ENCODE data around the gene CASP9. TPM values are rescaled to one million over a fixed set of nuclear protein-coding genes. Genes with fewer than 3 reads are reported as not detected.

Gene CASP9
- total RNA-seq, 1 donor from 2014 or later: 11.2 TPM

GRCh38 chr1:15456313-15456954 is 67.6 kb downstream of the CASP9 start, which contains the start of gene CELA2A:
CELA2A (plus strand) TSS chr1:15456732; CDS start chr1:15456754, 22 bp downstream.
- DNase-seq (ENCODE audit: missing footprints): no peak
- intact Hi-C loops (cut with DNase I): no loop called here

GRCh38 chr1:15455522-15455921 is 68.5 kb downstream of the CASP9 start:
- intact Hi-C loops (cut with DNase I): no loop called here
- DNase-seq (ENCODE audit: missing footprints) (no peak), ATAC-seq (no peak)

More at GRCh38 chr1:15456313-15456954, 67.6 kb downstream of the CASP9 start, which contains the start of gene CELA2A:
- no peak for ATAC-seq

- intact Hi-C loops (cut with DNase I): no loop called here
- no peak for ATAC-seq
- no peak for DNase-seq (ENCODE audit: missing footprints)
Measured at GRCh38 chr1:15454256-15454655, 69.8 kb downstream of the CASP9 start.

- ATAC-seq (no peak), DNase-seq (ENCODE audit: missing footprints) (no peak)
- intact Hi-C loops (cut with DNase I): no loop called here
Measured at GRCh38 chr1:15453734-15454133, 70.3 kb downstream of the CASP9 start.

- ATAC-seq (no peak), DNase-seq (ENCODE audit: missing footprints) (no peak)
- intact Hi-C loops (cut with DNase I): no loop called here
Measured at GRCh38 chr1:15452866-15453571, 71.0 kb downstream of the CASP9 start.

- intact Hi-C loops (cut with DNase I): no loop called here
- ATAC-seq (no peak), DNase-seq (ENCODE audit: missing footprints) (no peak)
Measured at GRCh38 chr1:15452216-15452615, 71.8 kb downstream of the CASP9 start.

- ATAC-seq: no peak
- intact Hi-C loops (cut with DNase I): no loop called here
- no peak for DNase-seq (ENCODE audit: missing footprints)
Measured at GRCh38 chr1:15451014-15451722, 72.8 kb downstream of the CASP9 start.

- intact Hi-C loops (cut with DNase I): no loop called here
- DNase-seq (ENCODE audit: missing footprints) (no peak), ATAC-seq (no peak)
Measured at GRCh38 chr1:15449567-15449966, 74.4 kb downstream of the CASP9 start.

- no peak for DNase-seq (ENCODE audit: missing footprints)
- no peak for ATAC-seq
- intact Hi-C loops (cut with DNase I): no loop called here
Measured at GRCh38 chr1:15448877-15449462, 75.0 kb downstream of the CASP9 start.

- DNase-seq (ENCODE audit: missing footprints): no peak
Measured at GRCh38 chr1:15446212-15446611, 77.8 kb downstream of the CASP9 start.

GRCh38 chr1:15445390-15446122 is 78.5 kb downstream of the CASP9 start:
- intact Hi-C loops (cut with DNase I): no loop called here
- DNase-seq (ENCODE audit: missing footprints) (no peak), ATAC-seq (no peak)

More at GRCh38 chr1:15446212-15446611, 77.8 kb downstream of the CASP9 start:
- intact Hi-C loops (cut with DNase I): no loop called here
- no peak for ATAC-seq

- intact Hi-C loops (cut with DNase I): no loop called here
- ATAC-seq: no peak
- no peak for DNase-seq (ENCODE audit: missing footprints)
Measured at GRCh38 chr1:15444468-15445389, 79.3 kb downstream of the CASP9 start.

GRCh38 chr1:15443281-15443680 is 80.7 kb downstream of the CASP9 start:
- intact Hi-C loops (cut with DNase I): no loop called here
- DNase-seq (ENCODE audit: missing footprints): no peak
- ATAC-seq: no peak

- intact Hi-C loops (cut with DNase I): no loop called here
- ATAC-seq (no peak), DNase-seq (ENCODE audit: missing footprints) (no peak)
Measured at GRCh38 chr1:15442759-15443158, 81.3 kb downstream of the CASP9 start.

- ATAC-seq (no peak), DNase-seq (ENCODE audit: missing footprints) (no peak)
- intact Hi-C loops (cut with DNase I): no loop called here
Measured at GRCh38 chr1:15442119-15442518, 81.9 kb downstream of the CASP9 start.

All from Right ventricle myocardium inferior (tissue), 1 donor.